GM12801 (cell line): Measurements from ENCODE around the gene CLCA2.

Source experiments
- TF ChIP-seq, protein P1 (sequence below): IDR thresholded peaks from one replicate; pipeline ENCODE4 v1.5.1; 2011; ENCODE audit warnings: control low read depth; ENCODE audit not compliant: insufficient read length; ENCODE audit errors: extremely low read depth

CLCA2 gene

DNA sequence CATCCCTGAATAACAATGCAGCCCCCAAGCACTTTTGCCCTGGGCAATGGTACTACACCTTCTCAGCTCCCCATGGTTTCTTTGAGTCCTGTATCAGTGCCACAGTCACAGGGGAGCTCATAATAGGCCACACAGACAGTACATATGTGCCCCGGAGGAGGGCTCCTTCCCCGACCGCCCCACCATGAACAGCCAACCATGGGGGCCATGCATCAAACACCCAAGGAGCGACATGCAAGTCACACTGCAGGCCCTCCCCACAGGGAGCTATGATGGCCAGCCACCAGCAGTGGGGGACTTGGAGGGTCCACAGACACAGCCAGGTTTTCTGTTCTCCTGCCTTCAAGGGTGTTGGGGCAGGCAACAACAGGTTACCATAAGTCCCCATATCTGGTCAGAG is 13.1 kb upstream of the CLCA2 start:
- TF ChIP-seq, protein P1, sequence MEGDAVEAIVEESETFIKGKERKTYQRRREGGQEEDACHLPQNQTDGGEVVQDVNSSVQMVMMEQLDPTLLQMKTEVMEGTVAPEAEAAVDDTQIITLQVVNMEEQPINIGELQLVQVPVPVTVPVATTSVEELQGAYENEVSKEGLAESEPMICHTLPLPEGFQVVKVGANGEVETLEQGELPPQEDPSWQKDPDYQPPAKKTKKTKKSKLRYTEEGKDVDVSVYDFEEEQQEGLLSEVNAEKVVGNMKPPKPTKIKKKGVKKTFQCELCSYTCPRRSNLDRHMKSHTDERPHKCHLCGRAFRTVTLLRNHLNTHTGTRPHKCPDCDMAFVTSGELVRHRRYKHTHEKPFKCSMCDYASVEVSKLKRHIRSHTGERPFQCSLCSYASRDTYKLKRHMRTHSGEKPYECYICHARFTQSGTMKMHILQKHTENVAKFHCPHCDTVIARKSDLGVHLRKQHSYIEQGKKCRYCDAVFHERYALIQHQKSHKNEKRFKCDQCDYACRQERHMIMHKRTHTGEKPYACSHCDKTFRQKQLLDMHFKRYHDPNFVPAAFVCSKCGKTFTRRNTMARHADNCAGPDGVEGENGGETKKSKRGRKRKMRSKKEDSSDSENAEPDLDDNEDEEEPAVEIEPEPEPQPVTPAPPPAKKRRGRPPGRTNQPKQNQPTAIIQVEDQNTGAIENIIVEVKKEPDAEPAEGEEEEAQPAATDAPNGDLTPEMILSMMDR, result no peak

DNA sequence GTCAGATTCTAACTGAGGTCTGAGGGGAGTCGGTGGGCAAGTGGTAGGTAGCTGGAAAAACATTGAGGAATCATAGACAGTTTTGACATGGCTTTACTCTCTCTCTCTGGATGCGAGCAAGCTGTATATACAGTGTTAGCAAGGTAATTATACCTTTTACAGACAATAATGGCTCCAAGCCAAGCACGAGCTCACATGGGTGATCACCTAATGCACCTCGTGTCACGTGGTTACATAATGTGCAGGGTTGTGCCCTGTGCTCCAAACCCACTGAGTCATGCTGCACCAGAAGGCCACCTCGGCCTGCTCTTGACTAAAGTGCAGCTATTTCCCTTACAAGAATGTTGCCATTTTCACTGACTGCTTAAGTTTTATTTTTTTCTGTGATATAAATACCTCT is 7.6 kb upstream of the CLCA2 start:
- TF ChIP-seq, protein P1, result no peak

DNA sequence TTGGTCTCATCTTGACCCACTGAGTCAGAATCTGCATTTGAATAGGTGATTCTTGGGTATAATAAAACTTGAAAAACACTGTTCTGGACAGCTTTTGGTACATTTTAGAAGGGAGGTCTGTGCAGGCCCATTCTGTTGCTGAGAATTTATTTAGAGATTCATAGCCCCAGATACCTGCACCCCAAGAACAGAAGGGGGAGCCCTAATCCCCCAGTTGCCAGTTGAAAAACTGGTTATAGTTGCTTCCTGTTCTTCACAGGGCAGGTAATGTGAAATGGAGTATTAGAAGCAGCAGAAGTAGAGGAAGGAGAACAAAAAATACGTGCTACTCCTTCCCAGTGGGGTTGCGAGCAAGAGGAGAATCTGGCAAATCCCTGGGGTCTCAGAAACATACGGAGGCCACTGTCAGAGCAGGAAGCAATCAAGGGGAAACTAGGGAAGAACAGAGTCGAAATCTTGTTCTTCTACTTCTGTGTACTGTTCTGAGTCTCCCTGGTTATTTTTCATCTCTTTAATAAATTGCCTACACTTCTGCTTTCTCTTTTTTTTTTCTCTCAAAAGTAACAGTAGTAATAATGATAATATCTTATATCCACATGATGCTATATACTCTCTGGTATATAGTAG is 4.6 kb upstream of the CLCA2 start:
- TF ChIP-seq, protein P1, result no peak

DNA sequence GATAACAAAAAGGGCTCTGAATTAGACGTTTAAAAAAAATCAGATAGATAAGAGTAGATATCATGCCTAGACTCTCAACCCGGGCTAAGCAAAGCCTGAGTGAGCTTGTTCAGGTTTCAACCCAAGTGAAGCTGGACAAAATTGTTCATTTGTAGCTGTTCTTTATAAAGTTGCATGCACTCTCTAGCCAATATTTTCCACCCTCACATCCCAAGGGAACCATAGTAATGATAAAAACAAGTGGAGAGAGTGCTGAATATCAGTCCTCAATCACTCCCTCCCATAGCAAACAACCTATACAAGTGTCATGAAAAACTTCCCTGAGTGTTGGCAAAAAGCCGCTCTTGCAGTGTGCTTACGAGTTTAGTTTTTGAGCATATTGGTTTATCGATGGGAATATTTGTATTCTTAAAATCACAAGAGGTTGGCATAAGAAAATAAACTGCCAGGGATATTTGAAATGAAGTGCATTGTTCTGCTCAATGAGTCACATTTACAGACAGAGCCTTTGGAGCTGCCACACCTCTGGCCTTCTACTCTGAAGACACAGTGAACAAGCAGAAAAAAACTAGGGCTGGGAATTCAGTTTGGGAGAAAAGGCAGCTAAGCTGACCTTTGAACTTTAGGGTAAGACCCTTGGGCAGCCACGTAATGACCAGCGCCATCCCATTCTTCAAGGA is 2.2 kb upstream of the CLCA2 start:
- TF ChIP-seq, protein P1, result no peak

DNA sequence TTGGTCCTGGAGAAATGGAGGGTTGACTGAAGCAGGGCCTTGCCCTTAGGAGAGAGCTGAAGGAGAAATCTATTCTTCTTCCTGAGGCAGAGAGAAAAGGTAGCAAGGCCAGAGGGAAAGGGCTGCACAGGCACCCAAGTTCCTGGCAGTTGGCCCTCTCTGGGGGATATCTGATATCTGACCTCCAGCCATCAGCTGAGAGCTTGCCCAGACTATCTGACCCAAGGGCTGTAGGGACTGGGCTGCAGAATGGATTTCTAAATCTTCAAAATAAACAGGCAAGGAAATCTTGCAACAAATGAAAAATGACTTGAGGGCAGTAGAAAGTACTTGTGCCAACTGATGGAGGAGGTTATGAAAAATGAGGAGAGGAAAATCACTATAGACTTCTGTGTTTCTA is 498 bp upstream of the CLCA2 start:
- TF ChIP-seq, protein P1, result no peak

DNA sequence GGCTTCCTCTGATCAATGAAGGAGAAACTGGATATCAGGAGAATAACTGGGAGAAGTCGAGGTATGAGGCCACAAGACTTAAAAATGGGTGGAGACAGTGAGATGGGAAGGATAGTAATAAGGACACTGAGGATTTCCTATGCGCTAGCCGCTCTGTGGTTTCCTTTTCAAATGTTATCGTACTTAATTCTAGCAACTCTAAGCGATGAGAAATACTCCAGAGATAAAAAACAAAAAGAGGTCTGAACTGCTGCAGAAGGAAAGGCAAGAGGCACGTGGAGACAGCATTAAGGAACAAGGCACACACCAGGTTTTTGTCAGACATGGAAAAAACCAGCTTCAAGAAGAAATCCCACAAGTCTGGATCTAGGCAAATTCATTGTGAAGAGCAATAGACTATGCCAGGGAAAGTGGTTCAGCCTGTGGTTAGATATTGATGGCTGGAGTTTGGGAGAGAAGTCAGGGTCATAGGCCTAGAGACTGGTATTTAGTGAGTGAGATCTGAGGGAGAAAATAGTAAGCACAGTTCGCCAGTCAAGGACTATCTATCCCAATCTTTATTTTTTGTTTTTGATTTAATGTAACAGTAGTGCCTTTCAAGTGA is 5.3 kb downstream of the CLCA2 start:
- TF ChIP-seq, protein P1, result no peak

DNA sequence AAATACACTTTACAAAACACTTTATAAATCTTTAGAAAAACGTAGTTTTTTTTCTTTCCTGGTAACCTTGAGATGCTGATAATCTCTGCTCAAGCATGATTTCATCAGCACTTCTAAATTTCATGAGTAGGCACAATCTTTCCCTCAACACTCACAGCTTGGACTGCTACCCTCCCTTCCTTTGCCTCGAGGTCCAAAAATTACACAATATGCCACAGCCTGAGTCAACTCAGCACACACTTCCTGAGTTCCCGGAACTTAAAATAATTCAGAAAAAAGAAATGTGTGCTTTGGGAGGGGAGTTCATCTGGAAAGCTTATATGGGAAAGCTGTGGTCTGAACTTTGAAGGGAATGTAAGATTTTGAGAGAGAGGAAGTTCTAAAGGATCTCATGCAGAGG is 5.9 kb downstream of the CLCA2 start:
- TF ChIP-seq, protein P1, result no peak
